GM18907 (cell line): ENCODE data around the gene IMMP2L.
"Not testable (repeated sequence)": the region's sequence is repeated elsewhere in the genome, so short reads cannot be mapped to it uniquely, and the experiment has no call there.

Source experiments
- ATAC-seq: cut with Tn5 transposase; IDR thresholded peaks from one replicate; pipeline ENCODE4 v1.9.1; 2021; ENCODE audit warnings: mild to moderate bottlenecking, moderate library complexity; ENCODE audit not compliant: unreplicated experiment

Gene IMMP2L

DNA sequence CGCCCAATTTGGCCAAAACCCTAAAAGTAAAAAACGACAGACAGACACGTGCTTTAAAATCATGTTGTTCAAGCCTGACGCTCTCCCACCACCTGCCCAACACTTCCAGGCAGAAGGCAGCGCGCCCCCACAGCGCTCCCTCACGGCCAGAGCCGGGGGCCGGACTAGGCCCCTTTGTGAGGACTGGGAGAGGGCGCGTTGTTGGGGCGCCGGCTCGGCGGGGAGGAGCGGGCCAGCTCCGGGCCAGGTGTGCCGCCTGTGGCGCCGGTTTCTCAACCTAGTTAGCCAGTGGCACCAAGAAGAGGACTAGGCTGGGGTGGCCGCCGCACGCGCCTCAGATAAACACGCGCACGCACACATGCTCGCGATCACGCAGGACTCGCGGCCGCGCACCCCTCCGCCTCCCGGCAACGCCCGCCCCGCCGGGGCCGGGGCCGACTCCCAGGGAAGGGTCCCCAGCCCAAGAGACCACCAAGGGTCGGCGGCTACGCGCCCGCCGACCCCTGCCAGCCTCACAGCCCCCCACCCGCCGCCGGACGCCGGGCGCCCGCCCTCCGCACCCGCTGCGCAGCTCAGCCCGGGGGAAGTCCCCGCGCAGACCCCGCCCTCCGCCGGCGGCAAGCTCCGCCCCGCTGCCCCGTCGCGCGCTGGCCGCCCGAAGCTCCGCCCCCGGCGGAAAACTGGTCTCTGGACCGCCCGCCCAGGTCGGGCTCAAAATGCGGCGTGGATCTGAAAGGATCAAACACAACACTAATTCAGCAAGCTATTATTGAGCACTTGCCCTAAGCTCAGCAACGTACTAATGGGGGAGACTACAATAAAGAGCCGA, at the start of gene IMMP2L:
Gene IMMP2L (minus strand): TSS at position 589 of the 829 bp plus-strand sequence.
- peak; percentile 89 for ATAC-seq

DNA sequence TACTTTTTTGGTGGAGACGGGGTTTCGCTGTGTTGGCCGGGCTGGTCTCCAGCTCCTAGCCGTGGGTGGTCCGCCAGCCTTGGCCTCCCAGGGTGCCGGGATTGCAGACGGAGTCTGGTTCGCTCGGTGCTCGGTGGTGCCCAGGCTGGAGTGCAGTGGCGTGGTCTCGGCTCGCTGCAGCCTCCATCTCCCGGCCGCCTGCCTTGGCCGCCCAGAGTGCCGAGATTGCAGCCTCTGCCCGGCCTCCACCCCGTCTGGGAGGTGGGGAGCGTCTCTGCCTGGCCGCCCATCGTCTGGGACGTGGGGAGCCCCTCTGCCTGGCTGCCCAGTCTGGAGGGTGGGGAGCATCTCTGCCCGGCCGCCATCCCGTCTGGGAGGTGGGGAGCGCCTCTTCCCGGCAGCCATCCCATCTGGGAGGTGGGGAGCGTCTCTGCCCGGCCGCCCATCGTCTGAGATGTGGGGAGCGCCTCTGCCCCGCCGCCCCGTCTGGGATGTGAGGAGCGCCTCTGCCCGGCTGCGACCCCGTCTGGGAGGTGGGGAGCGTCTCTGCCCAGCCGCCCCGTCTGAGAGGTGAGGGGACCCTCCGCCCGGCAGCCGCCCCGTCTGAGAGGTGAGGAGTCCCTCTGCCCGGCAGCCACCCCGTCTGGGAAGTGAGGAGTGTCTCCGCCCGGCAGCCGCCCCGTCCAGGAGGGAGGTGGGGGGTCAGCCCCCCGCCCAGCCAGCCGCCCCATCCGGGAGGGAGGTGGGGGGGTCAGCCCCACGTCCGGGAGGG, 47.4 kb upstream of the IMMP2L start:
- ATAC-seq, result not testable (repeated sequence)

DNA sequence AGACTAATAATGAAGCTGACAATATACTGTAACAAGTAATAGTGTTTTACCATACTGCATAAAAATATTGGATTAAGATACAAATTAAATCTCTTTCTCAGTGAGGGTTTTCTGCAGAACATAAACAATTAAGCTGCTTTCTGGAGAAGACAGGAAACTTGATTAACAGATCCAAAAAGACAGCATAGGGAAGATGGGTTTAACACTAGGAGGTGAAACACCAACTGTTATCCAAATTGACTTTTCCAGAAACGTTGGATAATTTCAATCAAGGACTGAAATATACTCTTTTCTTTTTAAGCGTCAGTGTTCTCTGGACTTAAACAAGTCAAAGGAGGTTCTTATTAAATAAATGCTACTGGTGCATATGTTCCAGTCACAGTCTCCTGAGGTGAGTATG, 45.3 kb upstream of the IMMP2L start:
- no peak for ATAC-seq

DNA sequence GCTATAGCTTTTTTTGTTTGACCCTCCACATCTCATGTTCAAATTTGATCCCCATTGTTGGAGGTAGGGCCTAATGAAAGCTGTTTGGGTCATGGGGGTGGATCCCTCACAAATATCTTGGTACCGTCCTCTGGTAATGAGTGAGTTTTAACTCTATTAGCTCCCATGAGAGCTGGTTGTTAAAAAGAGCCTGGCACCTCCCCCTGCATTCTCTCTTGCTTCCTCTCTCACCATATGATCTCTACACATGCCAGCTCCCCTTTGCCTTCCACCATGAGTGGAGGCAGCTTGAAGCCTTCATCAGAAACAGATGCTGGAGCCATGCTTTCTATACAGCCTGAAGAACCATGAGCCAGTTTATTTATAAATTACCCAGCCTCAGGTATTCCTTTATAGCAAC, 43.0 kb upstream of the IMMP2L start:
- no peak for ATAC-seq

DNA sequence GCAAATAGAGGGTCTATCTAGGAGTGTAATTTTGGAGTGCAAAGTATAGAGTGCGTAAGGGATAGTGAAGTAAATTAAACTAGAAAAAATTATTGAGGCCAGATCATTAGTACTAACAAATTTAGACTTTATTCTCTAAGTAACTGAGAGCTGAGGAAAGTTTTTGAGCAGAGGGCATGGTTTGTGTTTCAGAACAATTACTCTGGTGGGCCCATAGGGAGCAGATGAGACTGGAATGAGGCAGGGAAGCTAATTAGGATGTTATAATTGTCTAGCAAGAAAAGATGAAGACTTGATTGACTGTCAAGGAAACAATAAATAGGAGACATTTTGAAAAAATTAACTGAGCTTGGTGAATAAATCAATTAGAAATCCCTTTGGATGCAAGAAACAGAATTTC, 37.8 kb upstream of the IMMP2L start:
- no peak for ATAC-seq

DNA sequence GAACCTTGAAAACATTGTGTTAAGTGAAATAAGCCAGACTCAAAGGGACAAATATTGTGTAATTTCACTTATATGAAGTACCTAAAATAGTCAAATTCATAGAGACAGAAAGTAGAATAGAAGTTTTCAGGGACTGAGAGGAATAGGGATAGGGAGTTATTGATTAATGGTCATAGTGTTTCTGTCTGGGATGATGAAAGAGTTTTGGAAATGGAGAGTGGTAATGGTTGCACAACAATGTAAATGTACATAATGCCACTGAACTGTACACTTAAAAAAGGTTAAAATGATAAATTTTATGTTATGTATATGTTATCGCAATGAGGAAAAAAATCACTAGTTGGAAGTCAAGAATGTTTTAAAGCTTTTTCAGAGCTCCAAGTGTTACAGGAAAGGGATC, 33.5 kb upstream of the IMMP2L start:
- ATAC-seq, result no peak

DNA sequence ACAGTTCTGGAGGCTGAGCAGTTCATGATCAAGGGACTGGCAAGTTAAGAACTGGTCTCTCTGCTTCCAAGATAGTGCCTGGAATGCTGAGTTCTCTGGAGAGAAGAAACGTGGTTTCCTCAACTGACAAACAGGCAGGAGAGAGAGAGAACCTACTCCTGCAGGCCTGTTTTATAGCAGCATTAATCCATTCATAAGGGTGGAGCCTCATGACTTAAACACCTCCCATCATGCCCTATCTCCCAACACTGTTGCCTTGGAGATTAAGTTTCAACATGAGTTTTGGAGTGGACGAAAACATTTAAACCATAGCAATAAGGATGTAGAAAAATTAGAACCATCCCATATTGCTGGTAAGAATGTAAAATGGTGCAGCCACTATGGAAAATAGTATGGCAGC, 32.3 kb upstream of the IMMP2L start:
- ATAC-seq, result no peak

DNA sequence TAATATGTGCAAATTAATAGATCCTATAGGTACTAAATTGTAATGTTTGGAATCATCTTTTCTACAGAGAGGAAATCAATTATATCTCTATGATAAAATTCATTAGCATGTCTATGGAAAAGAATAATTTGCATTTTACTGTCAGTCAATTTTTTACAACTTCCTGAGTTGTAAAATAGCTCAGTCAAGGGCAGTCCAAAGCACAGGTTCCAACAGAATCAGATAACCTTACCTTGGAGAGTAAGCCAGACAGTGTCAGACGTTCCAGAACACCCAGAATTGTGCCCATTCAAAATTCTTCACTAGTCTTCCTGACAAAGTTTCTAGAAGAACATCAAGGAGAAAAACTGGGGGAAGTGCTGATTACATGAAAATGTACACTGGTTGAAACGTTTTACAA, 31.1 kb upstream of the IMMP2L start:
- ATAC-seq, result no peak

DNA sequence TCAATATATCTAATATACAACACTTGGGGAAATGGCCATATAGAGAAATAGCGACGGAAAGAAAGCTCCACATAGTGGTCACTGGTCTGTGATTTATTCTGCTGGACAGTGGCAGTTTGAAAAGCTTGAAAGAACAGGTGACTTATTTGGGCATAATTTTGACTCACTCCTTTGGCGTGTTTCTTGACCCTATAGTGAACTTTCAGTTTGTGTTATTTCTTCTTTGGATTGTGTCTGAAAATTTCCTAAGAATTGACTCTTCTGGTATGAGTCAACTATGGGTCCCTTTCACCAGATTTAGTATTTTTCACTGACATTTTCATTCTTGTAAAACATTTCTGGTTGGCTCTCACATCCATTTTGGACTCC, 25.8 kb upstream of the IMMP2L start:
- ATAC-seq, result peak; percentile 43

DNA sequence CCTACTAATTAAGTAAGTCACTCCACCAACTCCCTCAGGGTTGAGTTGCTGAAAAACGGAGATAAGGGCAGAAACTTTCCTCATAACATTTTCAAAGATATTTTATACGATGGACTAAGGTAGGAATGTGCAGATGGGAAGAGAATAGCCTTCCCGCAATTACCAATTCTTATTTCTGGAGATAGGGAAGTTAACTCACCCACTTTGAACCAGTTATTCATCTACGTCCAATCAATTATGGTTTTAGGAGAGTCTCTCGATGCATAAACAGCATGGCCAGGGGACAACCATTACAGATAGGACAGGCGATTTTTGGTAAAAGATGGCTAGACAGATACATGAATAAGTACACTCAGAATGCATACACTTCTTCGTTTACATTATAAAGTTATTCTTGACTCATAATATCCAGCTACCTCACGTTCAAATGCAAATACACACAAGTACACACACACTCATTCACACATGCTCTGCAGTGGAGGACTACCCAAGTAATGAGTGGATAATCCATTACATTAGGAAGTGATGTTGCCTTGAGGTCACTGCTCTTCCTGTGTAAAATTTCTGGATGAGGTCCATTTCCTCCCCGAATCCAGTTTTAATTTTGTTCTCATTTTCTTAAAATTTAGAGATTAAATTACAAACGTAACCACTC, 25.2 kb upstream of the IMMP2L start:
- ATAC-seq, result no peak

DNA sequence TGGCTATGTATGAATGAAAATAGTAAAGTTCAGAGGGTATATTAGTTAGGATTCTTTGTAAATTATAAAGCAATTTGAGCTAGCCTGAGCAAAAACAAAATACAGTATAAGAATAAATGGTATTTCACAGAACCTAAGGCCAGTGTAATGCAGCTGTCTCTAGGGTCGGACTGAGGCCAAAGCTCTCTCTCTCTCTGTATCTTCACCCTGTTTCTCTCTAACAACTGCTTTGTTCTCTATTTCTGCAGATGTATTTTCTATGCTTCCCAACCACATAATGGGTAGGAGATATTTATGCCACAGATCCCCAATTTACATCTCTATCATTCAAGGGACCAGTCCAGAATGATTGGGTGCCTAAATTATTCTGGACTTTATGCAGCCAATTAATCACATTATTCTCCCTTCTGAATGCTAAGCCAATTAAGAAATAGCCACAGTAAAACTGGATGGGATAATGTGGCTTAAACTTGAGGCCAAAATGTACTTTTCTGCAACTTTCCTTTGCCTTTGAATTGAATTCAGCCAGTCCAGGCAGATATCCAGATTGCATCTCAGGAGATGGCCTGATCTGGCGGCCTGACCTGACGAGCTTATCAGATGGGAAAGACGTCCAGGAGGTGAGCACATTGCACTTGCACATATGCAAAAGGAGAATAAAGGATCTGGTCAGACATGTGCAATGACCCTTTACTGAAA, 24.6 kb upstream of the IMMP2L start:
- ATAC-seq, result no peak

DNA sequence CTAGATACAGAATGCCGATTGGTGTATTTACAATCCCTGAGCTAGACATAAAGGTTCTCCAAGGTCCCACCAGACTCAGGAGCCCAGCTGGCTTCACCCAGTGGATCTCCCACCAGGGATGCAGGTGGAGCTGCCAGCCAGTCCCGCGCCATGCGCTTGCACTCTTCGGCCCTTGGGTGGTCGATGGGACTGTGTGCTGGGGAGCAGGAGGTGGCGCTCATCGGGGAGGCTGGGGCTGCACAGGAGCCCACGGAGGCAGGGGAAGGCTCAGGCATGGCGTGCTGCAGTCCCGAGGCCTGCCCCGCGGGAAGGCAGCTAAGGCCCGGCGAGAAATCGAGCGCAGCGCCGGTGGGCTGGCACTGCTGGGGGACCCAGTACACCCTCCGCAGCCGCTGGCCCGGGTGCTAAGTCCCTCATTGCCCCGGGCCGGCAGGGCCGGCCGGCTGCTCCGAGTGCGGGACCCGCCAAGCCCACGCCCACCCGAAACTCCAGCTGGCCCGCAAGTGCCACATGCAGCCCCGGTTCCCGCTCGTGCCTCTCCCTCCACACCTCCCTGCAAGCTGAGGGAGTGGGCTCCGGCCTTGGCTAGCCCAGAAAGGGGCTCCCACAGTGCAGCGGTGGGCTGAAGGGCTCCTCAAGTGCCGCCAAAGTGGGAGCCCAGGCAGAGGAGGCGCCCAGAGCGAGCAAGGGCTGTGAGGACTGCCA, 19.6 kb upstream of the IMMP2L start:
- ATAC-seq, result not testable (repeated sequence)

DNA sequence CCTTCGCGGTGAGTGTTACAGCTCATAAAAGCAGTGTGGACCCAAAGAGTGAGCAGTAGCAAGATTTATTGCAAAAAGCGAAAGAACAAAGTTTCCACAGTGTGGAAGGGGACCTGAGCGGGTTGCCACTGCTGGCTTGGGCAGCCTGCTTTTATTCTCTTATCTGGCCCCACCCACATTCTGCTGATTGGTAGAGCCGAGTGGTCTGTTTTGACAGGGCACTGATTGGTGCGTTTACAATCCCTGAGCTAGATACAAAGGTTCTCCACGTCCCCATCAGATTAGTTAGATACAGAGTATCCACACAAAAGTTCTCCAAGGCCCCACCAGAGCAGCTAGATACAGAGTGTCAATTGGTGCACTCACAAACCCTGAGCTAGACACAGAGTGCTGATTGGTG, 18.9 kb upstream of the IMMP2L start:
- ATAC-seq, result not testable (repeated sequence)

DNA sequence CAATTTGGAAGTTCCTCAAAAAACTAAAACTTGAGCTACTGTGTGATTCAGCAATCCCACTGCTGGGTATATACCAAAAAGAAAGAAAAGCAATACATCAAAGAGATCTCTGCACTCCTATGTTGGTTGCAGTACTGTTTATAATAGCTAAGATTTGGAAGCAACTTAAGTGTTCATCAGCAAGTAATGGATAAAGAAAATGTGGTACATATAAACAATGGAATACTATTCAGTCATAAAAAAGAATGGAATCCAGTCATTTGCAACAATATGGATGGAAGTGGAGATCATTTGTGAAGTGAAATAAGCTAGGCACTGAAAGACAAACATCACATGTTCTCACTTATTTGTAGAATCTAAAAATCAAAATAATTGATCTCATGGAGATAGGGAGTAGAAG, 16.5 kb upstream of the IMMP2L start:
- ATAC-seq, result no peak

DNA sequence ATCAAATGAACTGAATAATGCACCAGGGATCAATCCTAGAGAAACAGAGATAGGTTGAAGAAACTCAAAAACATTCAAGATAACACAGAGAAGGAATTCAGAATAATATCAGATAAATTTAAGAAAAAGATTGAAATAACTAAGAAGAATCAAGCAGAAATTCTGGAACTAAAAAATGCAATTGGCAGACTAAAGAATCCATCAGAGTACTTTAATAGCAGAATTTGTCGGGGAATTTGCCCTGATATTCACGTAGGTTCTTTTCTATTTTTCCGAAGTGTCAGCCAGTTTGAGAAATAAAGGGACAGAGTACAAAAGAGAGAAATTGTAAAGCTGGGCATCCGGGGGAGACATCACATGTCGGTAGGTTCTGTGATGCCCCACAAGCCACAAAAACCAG, 9.4 kb upstream of the IMMP2L start:
- ATAC-seq, result no peak

DNA sequence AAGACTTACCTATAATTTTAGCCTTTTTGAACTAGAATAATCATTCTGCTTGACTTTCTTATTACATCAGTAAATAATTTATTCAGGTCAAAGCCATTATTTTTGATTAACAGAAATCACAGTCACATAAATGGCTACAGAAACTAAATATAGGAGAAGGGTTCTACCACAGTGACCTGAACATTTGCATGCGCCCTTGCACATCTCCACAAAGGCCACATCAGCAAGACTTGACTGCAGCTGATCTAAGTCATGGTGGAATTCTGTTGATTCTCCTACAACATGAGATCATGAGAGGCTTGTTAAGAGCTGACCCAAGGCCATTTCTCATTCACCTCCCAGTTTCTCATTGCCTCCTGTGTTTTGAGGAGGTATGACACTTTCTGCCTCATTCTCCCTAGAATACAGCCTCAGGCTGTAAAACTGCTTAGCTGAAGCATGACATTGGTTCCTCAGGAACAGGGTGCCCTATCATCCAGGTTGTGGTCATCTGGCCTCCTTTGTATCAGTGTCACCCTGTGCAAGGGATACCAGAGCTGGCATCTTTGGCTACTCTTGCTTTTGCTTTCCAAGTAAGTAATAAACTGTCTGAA, 6.7 kb upstream of the IMMP2L start:
- ATAC-seq, result no peak

DNA sequence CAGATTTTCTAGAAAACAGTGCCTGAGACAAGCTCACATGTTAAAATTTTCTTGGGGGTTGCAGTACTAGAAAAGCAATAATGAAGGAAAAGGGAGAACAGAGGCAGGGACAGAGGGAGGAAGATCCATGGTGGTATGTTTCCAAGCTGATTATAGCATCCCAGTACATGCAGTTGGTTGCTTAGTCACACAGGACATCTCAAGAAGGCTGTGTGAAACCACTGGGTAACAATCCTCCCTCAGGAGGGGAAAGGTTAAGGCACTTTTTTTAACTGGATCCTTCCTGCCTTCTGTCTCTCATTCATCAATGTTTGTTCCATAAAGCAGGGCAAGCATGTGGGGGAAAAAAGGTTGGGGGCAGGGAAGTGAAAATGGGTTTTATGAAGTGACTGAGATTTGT, 6.1 kb upstream of the IMMP2L start:
- ATAC-seq, result no peak

DNA sequence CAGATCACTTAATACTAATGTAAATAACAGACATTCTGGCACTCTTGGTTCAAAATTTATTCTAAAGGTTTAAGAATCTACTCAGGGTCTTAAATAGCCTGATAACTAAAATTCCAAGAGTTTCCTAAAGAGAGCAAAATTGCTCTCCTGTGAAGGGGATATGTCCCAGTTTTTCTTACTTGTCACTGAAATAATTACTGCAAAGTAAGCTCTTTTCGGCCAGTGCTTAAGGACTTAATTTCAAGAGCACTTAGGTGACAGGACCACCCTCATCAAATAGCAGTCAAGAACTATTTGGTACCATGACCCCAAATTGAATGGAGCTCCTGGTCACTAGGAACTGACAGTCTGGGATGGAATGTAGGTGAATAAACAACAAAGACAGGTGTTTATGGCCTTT, 1.8 kb upstream of the IMMP2L start:
- ATAC-seq, result no peak

DNA sequence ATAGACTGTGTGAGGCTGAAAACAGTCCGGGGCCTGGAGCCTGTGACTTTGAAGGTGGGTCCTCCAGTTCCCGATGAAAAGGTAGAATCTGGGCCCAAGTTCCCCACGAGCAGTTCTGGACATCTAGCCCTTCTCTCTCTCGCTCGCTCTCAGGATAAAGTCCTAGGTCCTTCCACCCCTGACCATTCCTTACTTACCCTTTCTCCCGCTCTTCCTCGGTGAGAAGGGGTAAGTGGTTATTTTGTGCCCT, 713 bp downstream of the IMMP2L start:
- no peak for ATAC-seq

DNA sequence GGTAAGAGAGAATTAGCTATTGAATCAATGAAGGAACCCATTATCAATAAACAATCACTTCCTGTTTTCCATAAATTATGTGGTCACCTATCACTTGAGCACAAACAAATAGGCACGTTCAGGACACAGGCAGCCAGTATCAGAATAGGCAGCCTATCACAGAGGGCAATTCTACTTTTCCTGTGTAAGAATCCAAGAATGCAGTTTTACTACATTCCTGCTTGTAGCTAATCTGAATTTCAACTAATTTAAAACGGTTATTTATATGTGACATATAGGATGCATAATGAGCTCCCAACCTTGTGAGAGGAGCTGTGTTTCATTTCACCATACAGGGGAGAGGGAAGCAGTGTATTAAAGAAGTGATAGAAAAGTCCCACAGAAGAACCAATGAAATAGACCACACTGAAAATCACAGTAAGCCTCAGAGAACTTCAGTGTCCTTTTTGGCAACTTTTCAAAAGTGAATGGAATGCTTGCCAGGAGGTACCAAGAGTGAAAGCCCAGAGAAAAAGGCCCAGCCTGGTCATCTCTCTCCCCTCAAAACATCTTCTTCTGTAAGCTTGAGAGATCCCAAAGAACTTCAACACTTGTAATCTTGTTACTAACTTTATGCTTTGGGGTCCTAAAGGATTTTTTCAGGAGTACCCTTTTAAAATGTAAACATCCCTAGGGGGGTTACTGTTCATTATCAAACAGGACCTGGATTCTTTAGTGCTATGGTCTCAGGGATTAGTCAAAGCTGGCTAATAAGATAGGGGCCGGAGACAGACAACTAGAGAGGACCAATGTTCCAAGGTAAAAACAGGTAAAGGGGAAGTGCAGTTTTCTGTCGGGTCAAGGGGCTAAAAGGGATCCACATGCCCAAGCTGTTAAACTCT, 1.3 kb downstream of the IMMP2L start:
- no peak for ATAC-seq
